Colonic mucosa (tissue), 4 donors: ENCODE results near the gene UNC13B. TPM values are rescaled to one million over a fixed set of nuclear protein-coding genes. Genes with fewer than 3 reads are reported as not detected.

Experiments used
- DNase-seq: peaks from one replicate; pipeline ENCODE4 v3.0.0-alpha.2; 2020
- H3K27ac ChIP-seq: fragments of 200-600 bp; one replicate; pipeline ENCODE4 v1.8.0; 2021
- H3K27me3 ChIP-seq: fragments of 200-600 bp; one replicate; pipeline ENCODE4 v1.8.0; 2021
- H3K36me3 ChIP-seq: fragments of 200-600 bp; one replicate; pipeline ENCODE4 v1.8.0; 2021
- H3K4me1 ChIP-seq: fragments of 200-600 bp; one replicate; pipeline ENCODE4 v1.8.0; 2021; ENCODE audit warnings: mild to moderate bottlenecking
- H3K4me3 ChIP-seq: fragments of 200-600 bp; one replicate; pipeline ENCODE4 v1.8.0; 2021
- H3K9ac ChIP-seq, 2 donors: one replicate each; pipeline ENCODE4 v1.7.0; 2013; ENCODE audit warnings: control low read depth in 2 of 2, low read depth in 2 of 2, low read length in 2 of 2
- H3K9me3 ChIP-seq: fragments of 200-600 bp; one replicate; pipeline ENCODE4 v1.8.0; 2021
- CTCF ChIP-seq: fragments of 200-600 bp; IDR thresholded peaks from one replicate; pipeline ENCODE4 v1.8.0; 2022; ENCODE audit warnings: antibody characterized with exemption, mild to moderate bottlenecking
- intact Hi-C: fragments of 100-400 bp; cut with DNase I; formaldehyde crosslinking; loops from one replicate; pipeline ENCODE4 v1.14.1; 2022
- total RNA-seq, 2 donors: library from RNA; stranded (reverse); fragmentation: NEBNext Ultra II Directional in 1 of 2; extraction: Animal tissue kit (Norgen Biotek cat#: 25700) in 1 of 2; gene quantifications; one replicate each; pipeline ENCODE4 v1.2.1, GENCODE V29; 2021
- donor health status: healthy.
- donor health status: DM: no; HTN: no; CAD: no.
- donor health status: DM: no; HTN: no; CAD: no.

UNC13B gene
- total RNA-seq, 2 donors from 2014 or later: 43.6 to 56.1 TPM

- H3K27ac ChIP-seq: no peak overlapping the region
- H3K36me3 ChIP-seq: no peaks in the 10 kb centered on the region
- H3K4me3 ChIP-seq: no peak overlapping the region
- H3K4me1 ChIP-seq: no peaks in the 10 kb centered on the region
- H3K27me3 ChIP-seq: no peaks in the 10 kb centered on the region
- H3K9me3 ChIP-seq: no peaks in the 10 kb centered on the region
- intact Hi-C loops: loop anchor here (10.0 kb wide), 1 partner anchor 205 kb away; no protein-coding TSS in a partner anchor
- H3K9ac ChIP-seq: no peak overlapping the region
- no peak for TF ChIP-seq CTCF
- no peak for DNase-seq
Measured at GRCh38 chr9:35269919-35270318, 108.1 kb downstream of the UNC13B start.

- no peak for TF ChIP-seq CTCF
- intact Hi-C loops: no loop called here
- no peak overlapping the region for H3K4me3 ChIP-seq
- no peak for DNase-seq
- no peaks in the 10 kb centered on the region for H3K4me1 ChIP-seq
- H3K27ac ChIP-seq: no peak overlapping the region
- H3K36me3 ChIP-seq: no peaks in the 10 kb centered on the region
- H3K27me3 ChIP-seq: no peaks in the 10 kb centered on the region
- H3K9ac ChIP-seq: no peak overlapping the region
- no peaks in the 10 kb centered on the region for H3K9me3 ChIP-seq
Measured at GRCh38 chr9:35271637-35272036, 109.8 kb downstream of the UNC13B start.

- no peak overlapping the region for H3K9ac ChIP-seq
- no peak for TF ChIP-seq CTCF
Measured at GRCh38 chr9:35272989-35273388, 111.2 kb downstream of the UNC13B start.

GRCh38 chr9:35273591-35273990 is 111.8 kb downstream of the UNC13B start:
- no peak overlapping the region for H3K27ac ChIP-seq
- H3K4me3 ChIP-seq: no peak overlapping the region
- H3K27me3 ChIP-seq: no peaks in the 10 kb centered on the region
- H3K4me1 ChIP-seq: no peaks in the 10 kb centered on the region
- TF ChIP-seq CTCF: no peak
- intact Hi-C loops: no loop called here
- no peak overlapping the region for H3K9ac ChIP-seq
- DNase-seq: no peak
- H3K36me3 ChIP-seq: no peaks in the 10 kb centered on the region
- H3K9me3 ChIP-seq: no peaks in the 10 kb centered on the region

More at GRCh38 chr9:35272989-35273388, 111.2 kb downstream of the UNC13B start:
- H3K27me3 ChIP-seq: no peaks in the 10 kb centered on the region
- no peak overlapping the region for H3K4me3 ChIP-seq
- intact Hi-C loops: no loop called here
- no peak overlapping the region for H3K27ac ChIP-seq
- no peak for DNase-seq
- H3K4me1 ChIP-seq: no peaks in the 10 kb centered on the region
- no peaks in the 10 kb centered on the region for H3K9me3 ChIP-seq
- H3K36me3 ChIP-seq: no peaks in the 10 kb centered on the region

GRCh38 chr9:35274993-35275392 is 113.2 kb downstream of the UNC13B start:
- Histone ChIP-seq H3K36me3 (no peaks in the 10 kb centered on the region), H3K4me3 (no peak overlapping the region), H3K27ac (no peak overlapping the region), H3K9ac (no peak overlapping the region), H3K27me3 (no peaks in the 10 kb centered on the region), H3K4me1 (no peaks in the 10 kb centered on the region), H3K9me3 (no peaks in the 10 kb centered on the region)
- intact Hi-C loops: no loop called here
- no peak for DNase-seq
- no peak for TF ChIP-seq CTCF

GRCh38 chr9:35277171-35277520 is 115.3 kb downstream of the UNC13B start:
- Histone ChIP-seq H3K4me1 (no peaks in the 10 kb centered on the region), H3K9me3 (no peaks in the 10 kb centered on the region), H3K36me3 (no peaks in the 10 kb centered on the region), H3K27ac (no peak overlapping the region), H3K4me3 (no peak overlapping the region), H3K27me3 (no peaks in the 10 kb centered on the region), H3K9ac (no peak overlapping the region)
- no peak for DNase-seq
- TF ChIP-seq CTCF: no peak
- intact Hi-C loops: no loop called here
